ENCODE data around the gene POM121L12.

POM121L12 gene

GRCh38 chr7:53062796-53063195 is 27.4 kb downstream of the POM121L12 start:
- no peak overlapping the region for H3K27ac ChIP-seq
- TF ChIP-seq, protein P1, sequence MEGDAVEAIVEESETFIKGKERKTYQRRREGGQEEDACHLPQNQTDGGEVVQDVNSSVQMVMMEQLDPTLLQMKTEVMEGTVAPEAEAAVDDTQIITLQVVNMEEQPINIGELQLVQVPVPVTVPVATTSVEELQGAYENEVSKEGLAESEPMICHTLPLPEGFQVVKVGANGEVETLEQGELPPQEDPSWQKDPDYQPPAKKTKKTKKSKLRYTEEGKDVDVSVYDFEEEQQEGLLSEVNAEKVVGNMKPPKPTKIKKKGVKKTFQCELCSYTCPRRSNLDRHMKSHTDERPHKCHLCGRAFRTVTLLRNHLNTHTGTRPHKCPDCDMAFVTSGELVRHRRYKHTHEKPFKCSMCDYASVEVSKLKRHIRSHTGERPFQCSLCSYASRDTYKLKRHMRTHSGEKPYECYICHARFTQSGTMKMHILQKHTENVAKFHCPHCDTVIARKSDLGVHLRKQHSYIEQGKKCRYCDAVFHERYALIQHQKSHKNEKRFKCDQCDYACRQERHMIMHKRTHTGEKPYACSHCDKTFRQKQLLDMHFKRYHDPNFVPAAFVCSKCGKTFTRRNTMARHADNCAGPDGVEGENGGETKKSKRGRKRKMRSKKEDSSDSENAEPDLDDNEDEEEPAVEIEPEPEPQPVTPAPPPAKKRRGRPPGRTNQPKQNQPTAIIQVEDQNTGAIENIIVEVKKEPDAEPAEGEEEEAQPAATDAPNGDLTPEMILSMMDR (IDR thresholded peaks at IDR 0.05), result no peak
- no peak for TF ChIP-seq ZFX (IDR thresholded peaks at IDR 0.05; ENCODE audit: borderline replicate concordance)

- H3K27ac ChIP-seq, result no peak overlapping the region
- TF ChIP-seq, protein P1 (IDR thresholded peaks at IDR 0.05), result no peak
- no peak for TF ChIP-seq ZFX (IDR thresholded peaks at IDR 0.05; ENCODE audit: borderline replicate concordance)
Measured at GRCh38 chr7:53068673-53069072, 33.2 kb downstream of the POM121L12 start.

GRCh38 chr7:53070883-53071282 is 35.5 kb downstream of the POM121L12 start:
- TF ChIP-seq ZFX (IDR thresholded peaks at IDR 0.05; ENCODE audit: borderline replicate concordance), result no peak
- TF ChIP-seq, protein P1 (IDR thresholded peaks at IDR 0.05), result no peak

More at GRCh38 chr7:53070883-53071282, 35.5 kb downstream of the POM121L12 start:
- no peak overlapping the region for H3K27ac ChIP-seq
